ENCODE results near the gene CCDC134. TPM values are rescaled to one million over a fixed set of nuclear protein-coding genes. Genes with fewer than 3 reads are reported as not detected.

The CCDC134 gene
- total RNA-seq, 2 experiments from 2014 or later = 20.3 to 20.9 TPM

DNA sequence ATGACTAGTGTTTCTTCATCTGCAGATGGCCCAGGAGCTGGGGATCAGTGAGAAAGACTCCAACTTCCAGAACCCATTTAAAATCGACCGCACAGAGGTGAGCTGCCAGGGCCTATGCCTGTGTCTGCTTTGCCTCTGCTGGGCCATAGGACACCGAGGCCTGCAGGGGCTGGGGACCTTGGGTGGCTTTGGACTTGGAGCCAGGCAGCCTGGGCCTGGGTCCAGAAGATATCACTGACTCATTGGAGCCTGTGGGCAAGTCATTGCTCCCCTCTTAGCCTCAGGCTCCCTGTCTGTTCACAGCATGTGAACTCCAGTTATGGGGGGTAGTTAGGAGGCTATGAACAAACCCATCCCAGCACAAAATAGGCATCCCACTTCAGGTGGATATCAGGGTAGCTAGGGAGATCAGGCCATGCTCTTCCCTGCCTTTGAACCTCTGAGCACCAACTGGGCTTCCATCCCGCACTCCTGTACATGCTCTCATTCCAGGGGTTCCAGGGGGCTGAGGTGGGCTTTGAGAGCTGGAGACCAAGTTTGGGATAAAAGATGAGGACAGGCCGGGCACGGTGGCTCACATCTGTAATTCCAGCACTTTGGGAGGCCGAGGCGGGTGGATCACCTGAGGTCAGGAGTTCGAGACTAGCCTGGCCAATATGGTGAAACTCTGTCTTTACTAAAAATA, 13.4 kb downstream of the CCDC134 start:
- H3K27me3 Mint-ChIP-seq (ENCODE audit: low read depth) = no peaks in the 10 kb centered on the region
- no peak for ATAC-seq
- peak overlapping the region; percentile 15 for H3K27ac Mint-ChIP-seq
- H3K9me3 Mint-ChIP-seq (ENCODE audit: insufficient read depth) = no peaks in the 10 kb centered on the region
- no peaks in the 10 kb centered on the region for H3K4me1 Mint-ChIP-seq (ENCODE audit: low read depth)
- ChIA-PET CTCF (interaction anchor here (1.3 to 1.6 kb wide), 2 partner anchors 117 to 127 kb away, joined by 3 to 5 read pairs; no protein-coding TSS in a partner anchor), POLR2A (no interaction called here)
- H3K4me3 Mint-ChIP-seq = no peak overlapping the region
- peaks cover 40% of the 10 kb centered on the region for H3K36me3 Mint-ChIP-seq (ENCODE audit: low read depth)
- DNase-seq = no peak

DNA sequence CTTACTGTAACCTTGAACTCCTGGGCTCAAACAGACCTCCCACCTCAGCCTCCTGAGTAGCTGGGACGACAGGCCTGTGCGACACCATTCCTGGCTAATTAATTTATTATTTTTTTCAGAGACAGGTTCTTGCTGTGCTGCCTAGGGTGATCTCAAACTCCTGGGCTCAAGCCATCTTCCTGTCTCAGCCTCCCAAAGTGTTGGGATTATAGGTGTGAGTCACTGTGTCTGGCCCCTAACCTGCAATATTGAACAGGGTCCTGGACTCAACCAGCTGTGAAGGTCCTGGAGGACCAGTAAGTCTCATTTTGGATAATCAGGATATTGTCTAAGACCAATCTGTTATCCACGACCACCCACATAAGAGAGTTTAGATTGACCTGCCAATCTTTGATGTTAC, 15.2 kb downstream of the CCDC134 start:
- DNase-seq = no peak
- Mint-ChIP-seq H3K9me3 (ENCODE audit: insufficient read depth) (no peaks in the 10 kb centered on the region), H3K27ac (no peak overlapping the region), H3K4me3 (no peak overlapping the region), H3K4me1 (ENCODE audit: low read depth) (peaks cover under 1% of the 10 kb centered on the region), H3K27me3 (ENCODE audit: low read depth) (no peaks in the 10 kb centered on the region), H3K36me3 (ENCODE audit: low read depth) (peaks cover 37% of the 10 kb centered on the region)
- ATAC-seq = no peak
- ChIA-PET POLR2A (no interaction called here), CTCF (no interaction called here)

- ATAC-seq (no peak), DNase-seq (no peak)
- peaks cover 35% of the 10 kb centered on the region for H3K36me3 Mint-ChIP-seq (ENCODE audit: low read depth)
- ChIA-PET POLR2A (no interaction called here), CTCF (no interaction called here)
- no peaks in the 10 kb centered on the region for H3K9me3 Mint-ChIP-seq (ENCODE audit: insufficient read depth)
- no peak overlapping the region for H3K4me3 Mint-ChIP-seq
- no peak overlapping the region for H3K27ac Mint-ChIP-seq
- peaks cover 3% of the 10 kb centered on the region for H3K4me1 Mint-ChIP-seq (ENCODE audit: low read depth)
- H3K27me3 Mint-ChIP-seq (ENCODE audit: low read depth) = no peaks in the 10 kb centered on the region
Measured at GRCh38 chr22:41816241-41816640, 15.8 kb downstream of the CCDC134 start.

DNA sequence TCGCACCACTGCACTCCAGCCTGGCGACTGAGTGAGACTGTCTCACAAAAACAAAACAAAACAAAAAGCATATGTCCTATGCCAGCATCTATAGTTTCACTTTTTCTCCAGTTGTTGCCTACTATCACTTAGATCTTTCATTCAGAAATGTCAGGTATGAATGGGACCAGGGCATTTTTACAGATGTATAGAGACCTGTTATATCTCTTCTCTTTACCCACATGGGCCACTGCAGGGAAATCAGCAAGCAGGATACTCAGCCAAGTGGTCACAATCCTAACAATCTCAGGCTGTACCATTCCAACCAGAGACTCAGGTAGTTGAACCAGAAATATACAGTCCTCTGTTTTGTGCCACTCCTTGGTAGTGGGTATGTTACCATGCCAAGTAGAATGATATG, 16.4 kb downstream of the CCDC134 start:
- CTCF ChIA-PET = no interaction called here
- Mint-ChIP-seq H3K27ac (no peak overlapping the region), H3K4me1 (ENCODE audit: low read depth) (peaks cover 8% of the 10 kb centered on the region), H3K27me3 (ENCODE audit: low read depth) (no peaks in the 10 kb centered on the region), H3K4me3 (no peak overlapping the region), H3K9me3 (ENCODE audit: insufficient read depth) (no peaks in the 10 kb centered on the region), H3K36me3 (ENCODE audit: low read depth) (peaks cover 32% of the 10 kb centered on the region)
- POLR2A ChIA-PET = no interaction called here
- no peak for DNase-seq
- ATAC-seq = no peak

- H3K9me3 Mint-ChIP-seq (ENCODE audit: insufficient read depth) = no peaks in the 10 kb centered on the region
- no peak for DNase-seq
- H3K36me3 Mint-ChIP-seq (ENCODE audit: low read depth) = peaks cover 35% of the 10 kb centered on the region
- no peak overlapping the region for H3K4me3 Mint-ChIP-seq
- H3K4me1 Mint-ChIP-seq (ENCODE audit: low read depth) = peaks cover 19% of the 10 kb centered on the region
- H3K27me3 Mint-ChIP-seq (ENCODE audit: low read depth) = no peaks in the 10 kb centered on the region
- ChIA-PET POLR2A (interaction anchor here (0.7 kb wide), 1 partner anchor 414 kb away, joined by 4 read pairs; no protein-coding TSS in a partner anchor), CTCF (interaction anchor here (1.0 to 2.2 kb wide), 2 partner anchors 19 to 121 kb away, joined by 3 to 7 read pairs; no protein-coding TSS in a partner anchor)
- H3K27ac Mint-ChIP-seq = no peak overlapping the region
- no peak for ATAC-seq
Measured at GRCh38 chr22:41818011-41818410, 17.5 kb downstream of the CCDC134 start.

DNA sequence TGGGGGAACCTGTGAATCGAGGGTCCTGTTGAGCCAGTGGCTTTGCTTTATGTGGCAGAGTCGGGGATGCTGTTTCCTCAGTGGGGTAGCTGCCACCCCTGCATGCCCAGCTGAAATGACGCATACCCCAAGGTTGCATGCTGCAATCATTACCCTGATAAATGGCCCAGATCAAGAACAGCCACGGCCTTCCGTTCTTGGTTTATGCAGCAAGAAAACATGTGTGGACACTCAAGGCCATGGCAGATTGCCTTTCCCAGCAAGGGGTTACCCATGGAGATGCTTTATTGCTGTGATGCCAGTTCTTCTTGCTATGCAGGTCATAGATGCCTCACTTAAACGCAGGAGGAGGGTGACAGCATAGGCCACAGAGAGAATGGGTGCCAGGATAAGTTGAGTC, 18.1 kb downstream of the CCDC134 start:
- CTCF ChIA-PET = interaction anchor here (1.0 to 2.2 kb wide), 2 partner anchors 19 to 121 kb away, joined by 3 to 7 read pairs; no protein-coding TSS in a partner anchor
- H3K27ac Mint-ChIP-seq = no peak overlapping the region
- POLR2A ChIA-PET = no interaction called here
- DNase-seq (no peak), ATAC-seq (no peak)
- peaks cover 37% of the 10 kb centered on the region for H3K36me3 Mint-ChIP-seq (ENCODE audit: low read depth)
- H3K4me3 Mint-ChIP-seq = no peak overlapping the region
- peaks cover 19% of the 10 kb centered on the region for H3K4me1 Mint-ChIP-seq (ENCODE audit: low read depth)
- no peaks in the 10 kb centered on the region for H3K27me3 Mint-ChIP-seq (ENCODE audit: low read depth)
- H3K9me3 Mint-ChIP-seq (ENCODE audit: insufficient read depth) = no peaks in the 10 kb centered on the region

DNA sequence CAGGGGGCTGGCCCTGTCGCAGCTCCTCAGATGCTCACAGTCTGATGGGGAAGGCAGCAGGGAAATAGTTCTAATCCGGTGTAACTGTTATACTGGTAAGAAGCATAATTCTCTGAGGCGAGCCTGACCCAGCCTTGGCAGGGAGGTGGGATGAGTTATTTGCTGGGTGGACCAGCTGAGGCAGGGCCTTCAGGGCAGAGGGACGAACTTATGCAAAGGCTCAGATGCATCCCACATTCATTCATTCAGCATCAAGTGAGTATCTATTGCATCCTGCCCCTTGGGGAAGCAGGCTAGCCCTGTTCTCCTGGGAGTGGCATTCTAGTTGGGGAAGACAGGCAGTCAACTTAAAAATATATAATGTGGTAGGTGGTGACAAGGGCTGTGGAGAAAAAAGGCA, 18.8 kb downstream of the CCDC134 start:
- Mint-ChIP-seq H3K4me1 (ENCODE audit: low read depth) (peaks cover 19% of the 10 kb centered on the region), H3K27me3 (ENCODE audit: low read depth) (no peaks in the 10 kb centered on the region), H3K36me3 (ENCODE audit: low read depth) (peaks cover 37% of the 10 kb centered on the region), H3K9me3 (ENCODE audit: insufficient read depth) (no peaks in the 10 kb centered on the region), H3K4me3 (no peak overlapping the region), H3K27ac (no peak overlapping the region)
- ChIA-PET POLR2A (no interaction called here), CTCF (interaction anchor here (2.2 kb wide), 1 partner anchor 122 kb away, joined by 7 read pairs; no protein-coding TSS in a partner anchor)
- DNase-seq (no peak), ATAC-seq (no peak)

DNA sequence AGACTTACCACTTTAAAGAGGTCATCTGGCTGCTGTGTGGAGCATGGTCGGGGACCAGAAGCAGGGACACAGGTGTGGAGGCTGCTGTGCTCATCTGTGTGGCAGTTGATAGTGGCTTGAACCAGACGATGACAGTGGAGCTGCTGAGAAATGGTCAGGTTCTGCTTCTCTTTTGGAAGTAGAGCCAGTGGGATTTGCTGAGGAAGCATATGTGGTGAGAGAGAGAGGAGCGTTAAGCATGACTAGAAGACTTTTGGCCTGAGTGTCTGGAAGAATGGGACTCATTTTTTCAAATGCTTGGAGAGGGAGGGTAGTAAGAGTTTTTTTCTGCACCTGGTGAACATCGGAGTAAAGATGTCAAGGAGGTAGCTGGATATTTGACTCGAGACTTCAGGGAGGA, 20.0 kb downstream of the CCDC134 start:
- Mint-ChIP-seq H3K36me3 (ENCODE audit: low read depth) (peaks cover 36% of the 10 kb centered on the region), H3K27me3 (ENCODE audit: low read depth) (no peaks in the 10 kb centered on the region), H3K4me3 (no peak overlapping the region), H3K9me3 (ENCODE audit: insufficient read depth) (no peaks in the 10 kb centered on the region), H3K27ac (no peak overlapping the region), H3K4me1 (ENCODE audit: low read depth) (peaks cover 19% of the 10 kb centered on the region)
- ChIA-PET CTCF (interaction anchor here (0.7 kb wide), 1 partner anchor 120 kb away, joined by 3 read pairs; no protein-coding TSS in a partner anchor), POLR2A (no interaction called here)
- ATAC-seq (no peak), DNase-seq (no peak)

DNA sequence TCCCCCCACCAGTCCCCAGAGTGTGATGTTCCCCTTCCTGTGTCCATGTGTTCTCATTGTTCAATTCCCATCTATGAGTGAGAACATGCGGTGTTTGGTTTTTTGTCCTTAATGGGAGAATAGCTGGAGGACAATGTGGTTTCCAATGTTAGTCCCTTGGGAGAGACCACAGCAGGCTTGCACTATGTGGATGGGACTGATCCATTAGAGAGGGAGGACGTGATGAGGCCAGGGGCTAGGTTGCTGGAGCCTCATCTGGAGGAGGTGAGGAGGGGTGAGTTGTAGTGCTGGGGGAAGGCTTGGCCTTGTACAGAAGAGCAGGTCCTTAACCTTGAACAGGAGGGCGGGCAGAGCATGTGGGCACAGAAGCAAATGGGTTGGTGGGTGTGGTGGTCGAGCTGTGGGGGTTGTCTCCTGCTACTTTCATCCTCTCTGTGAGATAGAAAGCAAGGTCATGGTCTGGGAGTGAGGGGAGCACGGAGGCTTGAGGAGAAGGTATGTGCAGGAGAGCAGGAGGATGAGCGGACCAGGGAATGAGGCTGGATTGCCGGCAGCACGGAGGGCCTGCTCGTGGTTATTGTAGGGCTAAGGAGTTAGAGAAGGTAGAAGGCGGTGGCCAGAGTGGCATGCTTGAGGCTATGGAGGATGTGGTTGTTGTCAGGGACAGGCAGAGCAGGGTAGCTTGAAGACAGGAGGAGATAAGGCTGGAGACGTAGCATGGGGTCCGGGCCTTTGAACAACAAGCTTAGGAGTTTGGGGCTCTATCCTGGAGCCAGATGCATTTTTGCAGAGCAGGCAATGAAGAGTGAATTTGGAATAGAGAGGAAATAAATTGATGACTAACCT, 21.2 kb downstream of the CCDC134 start:
- ChIA-PET CTCF (interaction anchor here (0.7 to 1.8 kb wide), 9 partner anchors 11 to 124 kb away, joined by 3 to 11 read pairs (median 4); partner anchors contain the start of gene SREBF2), POLR2A (interaction anchor here (0.6 to 1.3 kb wide), 4 partner anchors 11 to 118 kb away, joined by 3 to 5 read pairs (median 4); partner anchors contain the start of gene SREBF2)
- no peaks in the 10 kb centered on the region for H3K9me3 Mint-ChIP-seq (ENCODE audit: insufficient read depth)
- no peak overlapping the region for H3K4me3 Mint-ChIP-seq
- ATAC-seq = no peak
- H3K4me1 Mint-ChIP-seq (ENCODE audit: low read depth) = peaks cover 19% of the 10 kb centered on the region
- H3K36me3 Mint-ChIP-seq (ENCODE audit: low read depth) = peaks cover 31% of the 10 kb centered on the region
- peak overlapping the region; percentile 7 for H3K27ac Mint-ChIP-seq
- no peaks in the 10 kb centered on the region for H3K27me3 Mint-ChIP-seq (ENCODE audit: low read depth)
- no peak for DNase-seq

- ChIA-PET CTCF (interaction anchor here (0.6 to 2.7 kb wide), 13 partner anchors 10 to 125 kb away, joined by 3 to 11 read pairs (median 4); partner anchors contain the start of genes CENPM and SREBF2), POLR2A (interaction anchor here (0.6 to 1.3 kb wide), 5 partner anchors 10 to 118 kb away, joined by 3 to 5 read pairs (median 4); partner anchors contain the start of gene SREBF2)
- Mint-ChIP-seq H3K4me3 (no peak overlapping the region), H3K27me3 (ENCODE audit: low read depth) (no peaks in the 10 kb centered on the region), H3K9me3 (ENCODE audit: insufficient read depth) (no peaks in the 10 kb centered on the region), H3K36me3 (ENCODE audit: low read depth) (peaks cover 29% of the 10 kb centered on the region), H3K27ac (peak overlapping the region; percentile 66), H3K4me1 (ENCODE audit: low read depth) (peaks cover 19% of the 10 kb centered on the region)
- ATAC-seq (peak; percentile 81), DNase-seq (peak; percentile 53)
Measured at GRCh38 chr22:41822317-41823057, 22.0 kb downstream of the CCDC134 start.

DNA sequence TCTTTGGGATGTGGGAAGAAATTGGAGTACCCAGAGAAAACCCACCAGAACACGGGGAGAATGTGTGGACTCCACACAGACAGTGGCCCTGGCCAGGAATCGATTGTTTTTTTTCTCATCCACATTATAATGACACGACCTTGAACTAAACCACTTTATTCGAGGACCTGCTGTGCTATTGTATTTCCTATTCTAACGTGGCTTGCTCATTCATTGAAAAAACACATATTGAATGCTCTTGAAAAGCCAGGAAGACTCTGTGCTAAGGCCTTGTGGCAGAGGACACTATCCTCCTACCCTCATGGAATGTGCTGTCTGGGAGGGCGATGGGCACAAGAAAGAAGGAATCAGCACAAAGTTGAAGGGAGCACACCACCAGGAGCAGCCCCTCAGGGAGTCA, 23.3 kb downstream of the CCDC134 start:
- Mint-ChIP-seq H3K27me3 (ENCODE audit: low read depth) (no peaks in the 10 kb centered on the region), H3K4me3 (no peak overlapping the region), H3K36me3 (ENCODE audit: low read depth) (peaks cover 29% of the 10 kb centered on the region), H3K9me3 (ENCODE audit: insufficient read depth) (no peaks in the 10 kb centered on the region), H3K27ac (peak overlapping the region; percentile 20), H3K4me1 (ENCODE audit: low read depth) (peaks cover 21% of the 10 kb centered on the region)
- CTCF ChIA-PET = interaction anchor here (2.7 kb wide), 1 partner anchor 117 kb away, joined by 7 read pairs; no protein-coding TSS in a partner anchor
- ATAC-seq = no peak
- no peak for DNase-seq
- POLR2A ChIA-PET = interaction anchor here (1.3 kb wide), 1 partner anchor 9 kb away, joined by 4 read pairs; the partner anchor contains the start of gene SREBF2

All from activated CD8-positive, alpha-beta T cell treated with anti-CD3 and anti-CD28 coated beads, Interleukin-2, amount 10 ng/mL, durations not matched to agents 7 days and 5 days (primary cell).